ENCODE data around the gene KAT6B.

KAT6B gene

GRCh38 chr10:74988054-74988775 lies 161.8 kb downstream of the KAT6B start:
- no peak for DNase-seq (ENCODE audit: low read depth)

- no peak for DNase-seq (ENCODE audit: low read depth)
Measured at GRCh38 chr10:74988832-74989561, 162.6 kb downstream of the KAT6B start.

- DNase-seq (ENCODE audit: low read depth): no peak
Measured at GRCh38 chr10:74991435-74991834, 165.0 kb downstream of the KAT6B start.

- no peak for DNase-seq (ENCODE audit: low read depth)
Measured at GRCh38 chr10:74992068-74992467, 165.7 kb downstream of the KAT6B start.

- no peak for DNase-seq (ENCODE audit: low read depth)
Measured at GRCh38 chr10:74993649-74994048, 167.2 kb downstream of the KAT6B start.

GRCh38 chr10:74994854-74995253 lies 168.5 kb downstream of the KAT6B start:
- no peak for DNase-seq (ENCODE audit: low read depth)

- no peak for DNase-seq (ENCODE audit: low read depth)
Measured at GRCh38 chr10:74995806-74996205, 169.4 kb downstream of the KAT6B start.

- no peak for DNase-seq (ENCODE audit: low read depth)
Measured at GRCh38 chr10:74997163-74997562, 170.8 kb downstream of the KAT6B start.

GRCh38 chr10:75000748-75001321 lies 174.4 kb downstream of the KAT6B start:
- DNase-seq (ENCODE audit: low read depth): no peak

- DNase-seq (ENCODE audit: low read depth): no peak
Measured at GRCh38 chr10:75001715-75002350, 175.4 kb downstream of the KAT6B start.

- DNase-seq (ENCODE audit: low read depth): no peak
Measured at GRCh38 chr10:75002351-75002725, 175.9 kb downstream of the KAT6B start.

GRCh38 chr10:75002967-75003594 lies 176.7 kb downstream of the KAT6B start:
- no peak for DNase-seq (ENCODE audit: low read depth)

GRCh38 chr10:75003891-75004290 lies 177.5 kb downstream of the KAT6B start:
- no peak for DNase-seq (ENCODE audit: low read depth)

- DNase-seq (ENCODE audit: low read depth): no peak
Measured at GRCh38 chr10:75007646-75008045, 181.2 kb downstream of the KAT6B start.

GRCh38 chr10:75008952-75009351 lies 182.6 kb downstream of the KAT6B start:
- no peak for DNase-seq (ENCODE audit: low read depth)

- no peak for DNase-seq (ENCODE audit: low read depth)
Measured at GRCh38 chr10:75009426-75009825, 183.0 kb downstream of the KAT6B start.

- no peak for DNase-seq (ENCODE audit: low read depth)
Measured at GRCh38 chr10:75010373-75010772, 184.0 kb downstream of the KAT6B start.

- no peak for DNase-seq (ENCODE audit: low read depth)
Measured at GRCh38 chr10:75011221-75011620, 184.8 kb downstream of the KAT6B start.

GRCh38 chr10:75012471-75012870 lies 186.1 kb downstream of the KAT6B start:
- DNase-seq (ENCODE audit: low read depth): no peak

- DNase-seq (ENCODE audit: low read depth): no peak
Measured at GRCh38 chr10:75013007-75013406, 186.6 kb downstream of the KAT6B start.

GRCh38 chr10:75013522-75013921 lies 187.1 kb downstream of the KAT6B start:
- DNase-seq (ENCODE audit: low read depth): no peak

- no peak for DNase-seq (ENCODE audit: low read depth)
Measured at GRCh38 chr10:75014516-75015230, 188.3 kb downstream of the KAT6B start.

Measured in non-pigmented ciliary epithelial cell (primary cell).